Lower leg skin (tissue), 4 donors: Measurements from ENCODE around the gene PFDN6. TPM values are rescaled to one million over a fixed set of nuclear protein-coding genes. Genes with fewer than 3 reads are reported as not detected.

ENCODE experiments used
- DNase-seq, 2 donors: peaks; one replicate each; pipeline ENCODE4 v3.0.0-alpha.2; 2019; ENCODE audit warnings: low spot score in 2 of 2
- H3K4me3 ChIP-seq: fragments of 200-600 bp; sonication (generic); 2 replicates; pipeline ENCODE4 v1.5.1; 2017; ENCODE audit warnings: mild to moderate bottlenecking, low read depth; ENCODE audit not compliant: poor library complexity, severe bottlenecking
- POLR2A ChIP-seq, 2 donors: fragments of 450-650 bp; IDR thresholded peaks; one replicate each; pipeline ENCODE4 v1.6.1; 2016 to 2017; ENCODE audit warnings: antibody characterized with exemption in 2 of 2, mild to moderate bottlenecking in 1 of 2, moderate library complexity in 1 of 2
- WGBS, 2 donors: methylation state at CpG; one replicate each; pipeline ENCODE4 v1.1.5; 2018; 5-methylcytosine and 5-hydroxymethylcytosine counted together
- intact Hi-C: fragments of 100-400 bp; cut with DNase I; formaldehyde crosslinking; loops from one replicate; pipeline ENCODE4 v1.15.0; 2023; ENCODE audit warnings: low total_unique reads
- total RNA-seq, 4 donors: library from RNA; depleted of rRNA; stranded (reverse); fragments of >200 nt; gene quantifications; one replicate each; pipeline ENCODE4 v1.1.0, GENCODE V29; 2016
- TF ChIP-seq, protein P1 (sequence below), 3 donors: fragments of 450-650 bp; IDR thresholded peaks; one replicate each; pipeline ENCODE4 v1.5.1; 2016; ENCODE audit warnings: antibody characterized with exemption in 3 of 3, mild to moderate bottlenecking in 3 of 3, moderate library complexity in 2 of 3

Gene PFDN6
- total RNA-seq, 4 donors from 2014 or later, result 22.6 to 36.3 (median 35.3) TPM

GRCh38 chr6:33316603-33317418 lies 27.4 kb downstream of the PFDN6 start:
- intact Hi-C loops, result no loop called here
- WGBS, 2 donors, result 72 to 78% methylated on average over 19 of the region's 19 CpGs
- H3K4me3 ChIP-seq, result no peak overlapping the region
- TF ChIP-seq, protein P1, sequence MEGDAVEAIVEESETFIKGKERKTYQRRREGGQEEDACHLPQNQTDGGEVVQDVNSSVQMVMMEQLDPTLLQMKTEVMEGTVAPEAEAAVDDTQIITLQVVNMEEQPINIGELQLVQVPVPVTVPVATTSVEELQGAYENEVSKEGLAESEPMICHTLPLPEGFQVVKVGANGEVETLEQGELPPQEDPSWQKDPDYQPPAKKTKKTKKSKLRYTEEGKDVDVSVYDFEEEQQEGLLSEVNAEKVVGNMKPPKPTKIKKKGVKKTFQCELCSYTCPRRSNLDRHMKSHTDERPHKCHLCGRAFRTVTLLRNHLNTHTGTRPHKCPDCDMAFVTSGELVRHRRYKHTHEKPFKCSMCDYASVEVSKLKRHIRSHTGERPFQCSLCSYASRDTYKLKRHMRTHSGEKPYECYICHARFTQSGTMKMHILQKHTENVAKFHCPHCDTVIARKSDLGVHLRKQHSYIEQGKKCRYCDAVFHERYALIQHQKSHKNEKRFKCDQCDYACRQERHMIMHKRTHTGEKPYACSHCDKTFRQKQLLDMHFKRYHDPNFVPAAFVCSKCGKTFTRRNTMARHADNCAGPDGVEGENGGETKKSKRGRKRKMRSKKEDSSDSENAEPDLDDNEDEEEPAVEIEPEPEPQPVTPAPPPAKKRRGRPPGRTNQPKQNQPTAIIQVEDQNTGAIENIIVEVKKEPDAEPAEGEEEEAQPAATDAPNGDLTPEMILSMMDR (IDR thresholded peaks at IDR 0.05), result no peak
- DNase-seq, result no peak

DNA sequence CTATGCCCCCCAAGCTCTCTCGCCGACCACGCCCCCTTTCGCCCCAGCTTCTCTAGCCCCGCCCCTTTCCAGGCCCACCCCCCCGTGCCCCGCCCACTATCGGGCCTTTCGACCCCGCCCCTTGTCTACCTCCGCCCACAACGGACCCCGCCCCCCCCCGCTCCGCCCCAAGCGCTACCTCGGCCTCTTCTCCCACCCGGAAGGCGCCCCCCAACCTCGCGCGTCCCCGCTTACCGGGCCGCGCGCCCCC lies 27.9 kb downstream of the PFDN6 start:
- DNase-seq, result peak in 1 of 2 donors; percentile 92
- H3K4me3 ChIP-seq, result no peak overlapping the region
- TF ChIP-seq, protein P1 (IDR thresholded peaks at IDR 0.05), result no peak
- WGBS, 2 donors, result 1 to 2% methylated on average over 10 to 16 of the region's 27 CpGs
- intact Hi-C loops, result no loop called here

GRCh38 chr6:33317669-33318425 lies 28.4 kb downstream of the PFDN6 start, which contains the start of gene ZBTB22:
Gene ZBTB22 (minus strand): TSS chr6:33317744. CDS start chr6:33316916, 828 bp downstream.
- DNase-seq, result peak; percentile 99 to 100
- intact Hi-C loops, result no loop called here
- WGBS, 2 donors, result 1% methylated on average over 40 to 41 of the region's 44 CpGs
- H3K4me3 ChIP-seq, result no peak within 1 kb of the TSS
- TF ChIP-seq POLR2A (IDR thresholded peaks at IDR 0.05), result no peak
- TF ChIP-seq, protein P1 (IDR thresholded peaks at IDR 0.05), result no peak

DNA sequence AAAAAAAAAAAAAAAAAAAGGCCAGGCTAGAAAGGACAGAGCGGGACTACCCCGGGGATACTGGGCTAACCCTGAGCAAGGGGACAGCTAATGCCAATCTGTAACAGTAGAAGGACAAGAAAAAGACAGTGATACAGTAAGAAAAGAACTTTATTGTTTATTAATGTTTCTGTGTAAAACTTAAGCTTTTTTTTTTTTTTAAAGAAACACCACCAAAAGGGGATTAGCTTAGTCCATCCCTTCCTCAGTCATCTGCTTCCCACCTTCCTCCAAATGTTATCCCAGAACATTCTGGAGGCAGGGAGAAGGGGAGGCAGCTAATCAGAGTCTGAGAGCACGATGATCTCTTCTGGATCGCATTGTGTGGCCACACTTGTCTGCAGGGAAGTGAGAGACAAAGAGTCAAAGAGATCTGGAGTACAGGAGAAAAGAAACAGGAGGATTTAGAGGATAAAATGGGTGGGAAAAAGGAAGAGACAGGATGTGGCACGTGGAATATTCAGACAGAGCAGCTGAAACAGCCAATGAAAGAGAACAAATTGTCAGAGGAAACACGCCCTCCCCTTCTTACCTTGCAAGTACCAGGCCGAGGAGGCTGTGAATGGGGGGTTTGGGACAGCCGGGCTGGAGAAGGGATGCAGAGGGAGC lies 29.1 kb downstream of the PFDN6 start:
- intact Hi-C loops, result no loop called here
- 64 to 70% methylated on average over 8 of the region's 8 CpGs for WGBS, 2 donors
- no peak for DNase-seq
- TF ChIP-seq, protein P1 (IDR thresholded peaks at IDR 0.05), result no peak
- TF ChIP-seq POLR2A (IDR thresholded peaks at IDR 0.05), result no peak
- H3K4me3 ChIP-seq, result no peak overlapping the region

DNA sequence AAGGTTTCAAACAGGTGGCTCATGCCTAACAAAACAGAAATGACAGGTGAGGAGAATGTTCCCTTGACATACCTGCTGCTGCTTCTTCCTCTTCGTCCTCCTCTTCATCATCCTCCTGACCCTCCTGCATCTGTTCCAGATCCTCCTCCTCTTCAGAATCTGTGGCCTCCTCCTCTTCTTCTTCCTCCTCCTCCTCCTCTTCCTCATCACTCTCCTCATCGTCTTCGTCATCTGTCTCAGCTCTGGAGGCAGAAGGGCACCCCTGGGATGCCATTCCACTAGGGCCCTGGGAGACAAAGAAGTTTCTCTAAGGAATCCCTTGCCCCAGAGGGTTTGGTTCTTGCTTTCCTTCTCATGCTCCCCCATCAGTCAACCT lies 30.5 kb downstream of the PFDN6 start:
- WGBS, 2 donors, result 92 to 94% methylated on average over 3 of the region's 3 CpGs

More for the DNA sequence above, 30.5 kb downstream of the PFDN6 start:
- no peak for DNase-seq
- TF ChIP-seq, protein P1 (IDR thresholded peaks at IDR 0.05), result no peak
- H3K4me3 ChIP-seq, result no peak overlapping the region
- intact Hi-C loops, result no loop called here
